HG02970 (cell line): ENCODE results near the gene MRPL22.
"Not testable (repeated sequence)": the region's sequence is repeated elsewhere in the genome, so short reads cannot be mapped to it uniquely, and the experiment has no call there.

Experiments
- ATAC-seq: cut with Tn5 transposase; IDR thresholded peaks from one replicate; pipeline ENCODE4 v1.9.1; 2021; ENCODE audit warnings: mild to moderate bottlenecking, moderate library complexity, moderate number of reproducible peaks; ENCODE audit not compliant: unreplicated experiment, low FRiP score

The MRPL22 gene

GRCh38 chr5:154939387-154939786 lies 1.5 kb upstream of the MRPL22 start:
- ATAC-seq, result not testable (repeated sequence)

GRCh38 chr5:154940375-154940771 lies 500 bp upstream of the MRPL22 start:
- ATAC-seq, result no peak

- no peak for ATAC-seq
Observed at GRCh38 chr5:154943527-154943926, 2.7 kb downstream of the MRPL22 start.

- ATAC-seq, result no peak
Observed at GRCh38 chr5:154944716-154945115, 3.8 kb downstream of the MRPL22 start.

DNA sequence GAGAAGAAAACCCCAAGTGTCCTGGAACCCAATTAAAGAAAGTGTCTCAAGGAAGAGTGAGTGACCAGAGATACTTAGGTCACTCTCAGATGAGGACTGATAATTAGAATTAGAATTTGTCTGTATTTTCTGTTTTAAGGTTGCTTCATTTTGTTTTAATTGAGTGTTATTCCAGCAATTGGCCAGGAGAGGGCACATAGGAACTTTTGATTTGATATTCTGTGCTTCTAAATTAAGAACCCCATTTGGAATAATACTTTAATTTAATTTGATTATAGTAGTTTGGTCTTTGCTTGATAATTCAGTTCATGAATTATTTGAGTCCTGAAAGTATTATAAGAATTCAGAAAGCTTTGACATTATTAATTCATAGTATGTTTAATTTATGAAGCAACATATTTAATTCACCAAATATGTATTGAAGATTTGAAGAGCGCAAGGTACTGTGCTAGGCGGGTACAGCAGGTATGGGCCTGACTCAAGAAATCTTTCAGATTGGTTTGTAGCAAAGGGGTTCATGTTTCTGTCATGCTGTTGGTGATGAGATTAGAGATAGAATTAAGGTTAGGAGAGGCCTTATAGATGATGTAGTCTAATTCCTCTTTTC lies 4.9 kb downstream of the MRPL22 start:
- no peak for ATAC-seq

DNA sequence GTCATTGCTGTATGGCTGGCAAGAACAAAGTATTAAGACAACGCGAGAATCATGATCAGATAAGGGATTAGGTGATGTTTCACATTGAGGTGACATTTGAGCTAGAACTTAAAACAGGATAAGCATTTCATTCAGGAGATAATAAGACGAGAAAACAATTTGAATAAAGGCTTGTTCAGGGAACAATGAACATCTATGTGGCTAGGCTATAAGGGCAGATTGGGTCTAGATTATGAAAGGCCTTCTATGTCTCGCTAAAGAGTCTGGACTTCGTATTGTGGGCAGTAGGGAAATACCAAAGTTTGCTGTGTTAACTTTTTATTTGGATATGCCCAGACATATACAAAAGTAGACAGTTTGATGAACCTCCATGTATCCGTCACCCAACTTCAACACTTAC lies 6.9 kb downstream of the MRPL22 start:
- no peak for ATAC-seq

GRCh38 chr5:154948313-154948712 lies 7.4 kb downstream of the MRPL22 start:
- no peak for ATAC-seq

DNA sequence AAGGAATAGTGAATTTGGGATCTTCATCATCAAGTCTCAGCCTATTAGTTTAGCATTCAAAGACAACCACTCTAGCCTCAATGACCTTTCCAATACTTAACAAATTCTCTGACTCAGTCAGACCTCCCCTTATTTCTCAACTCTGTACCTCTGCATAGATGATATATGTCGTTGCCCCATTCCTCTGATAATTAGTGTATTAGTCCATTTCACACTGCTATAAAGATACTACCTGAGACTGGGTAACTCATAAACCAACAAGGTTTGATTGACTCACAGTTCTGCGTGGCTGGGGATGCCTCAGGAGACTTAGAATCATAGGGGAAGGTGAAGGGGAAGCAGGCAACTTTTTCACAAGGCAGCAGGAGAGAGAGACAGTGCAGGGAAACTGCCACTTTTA lies 8.9 kb downstream of the MRPL22 start:
- ATAC-seq, result no peak

DNA sequence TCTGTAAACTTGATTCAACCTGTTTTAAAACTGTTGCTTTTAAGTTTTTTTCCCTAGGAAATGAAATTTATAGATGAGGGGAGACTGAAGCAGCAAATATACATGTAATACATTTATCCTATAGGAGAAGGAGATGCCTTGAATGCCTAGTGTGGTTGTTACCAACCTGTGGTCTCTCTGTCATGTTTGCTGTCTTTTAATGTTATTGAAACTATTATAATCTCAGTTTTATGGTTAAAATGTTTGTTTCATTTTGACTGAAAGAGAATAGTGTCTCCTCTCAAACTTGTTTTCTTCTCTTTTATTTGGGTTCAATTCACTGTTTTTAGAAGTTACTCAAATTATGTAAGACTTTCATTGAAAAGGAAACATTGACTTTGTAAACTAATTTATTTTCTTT lies 15.8 kb downstream of the MRPL22 start:
- ATAC-seq, result no peak

DNA sequence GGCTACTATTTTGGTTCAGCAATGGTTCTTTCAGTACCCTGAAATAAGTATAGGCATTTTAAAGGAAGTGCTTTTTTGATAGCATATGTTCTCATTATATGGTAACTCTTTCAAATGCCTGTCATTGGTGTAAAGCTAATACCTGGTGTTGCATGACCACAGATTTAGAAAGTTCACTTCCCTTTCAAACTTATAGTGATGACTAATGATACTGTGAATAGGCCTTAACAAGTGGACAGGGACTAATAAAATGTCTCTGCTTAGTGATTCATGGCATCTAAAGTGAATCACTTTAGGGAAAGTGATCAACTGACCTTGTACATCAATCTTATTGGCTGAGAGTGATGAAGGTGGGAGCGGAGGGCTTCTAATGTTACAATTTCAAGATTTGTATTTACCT lies 21.6 kb downstream of the MRPL22 start:
- ATAC-seq, result peak; percentile 85

- ATAC-seq, result no peak
Observed at GRCh38 chr5:154966081-154966841, 25.4 kb downstream of the MRPL22 start.

DNA sequence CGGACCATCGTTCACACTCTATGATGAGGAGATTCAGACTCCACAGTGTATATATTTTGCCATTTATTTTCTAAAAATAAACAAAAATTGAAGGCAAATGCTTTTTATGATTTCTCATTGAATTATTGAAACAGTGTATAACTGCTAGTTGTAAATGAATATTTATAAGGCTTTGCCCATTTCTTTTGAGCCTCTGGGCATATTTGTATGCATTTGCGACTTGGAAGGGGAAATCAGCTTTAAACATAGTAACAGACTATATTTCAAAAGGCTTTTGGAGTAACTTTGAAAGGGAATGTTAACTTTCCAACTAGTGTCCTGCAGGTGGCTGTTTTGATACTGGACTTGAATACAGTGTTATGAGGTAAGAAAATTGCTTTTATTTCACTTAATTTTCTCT lies 26.0 kb downstream of the MRPL22 start:
- ATAC-seq, result no peak

DNA sequence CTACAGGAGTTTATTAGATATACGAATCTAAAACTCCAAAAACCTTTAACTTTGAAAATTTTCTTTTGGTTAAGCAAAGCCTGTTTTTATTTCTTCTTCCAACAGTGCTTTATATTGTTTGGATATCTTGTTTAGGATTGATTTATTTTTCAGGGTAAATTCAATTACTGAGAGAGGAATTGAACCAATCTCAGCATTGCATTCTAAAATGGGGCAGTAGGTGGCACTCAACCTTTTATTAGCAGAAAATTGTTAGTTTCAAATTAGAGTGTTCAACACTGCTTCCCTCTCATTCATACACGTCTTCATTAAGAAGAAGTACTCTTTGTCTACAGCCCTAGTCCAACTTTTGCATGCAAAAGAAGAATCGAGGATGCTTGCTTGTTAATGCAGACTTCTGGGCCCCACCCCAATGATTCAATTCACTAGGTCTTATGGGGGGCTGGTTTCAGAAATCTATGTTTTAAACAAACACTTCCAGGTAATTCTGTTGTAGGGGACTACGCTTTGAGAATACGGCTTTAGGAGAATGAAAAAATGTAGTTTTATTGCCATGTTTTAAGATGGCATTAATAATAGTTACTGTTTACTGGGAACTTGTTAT lies 26.6 kb downstream of the MRPL22 start:
- no peak for ATAC-seq

GRCh38 chr5:154968953-154969352 lies 28.1 kb downstream of the MRPL22 start:
- no peak for ATAC-seq

DNA sequence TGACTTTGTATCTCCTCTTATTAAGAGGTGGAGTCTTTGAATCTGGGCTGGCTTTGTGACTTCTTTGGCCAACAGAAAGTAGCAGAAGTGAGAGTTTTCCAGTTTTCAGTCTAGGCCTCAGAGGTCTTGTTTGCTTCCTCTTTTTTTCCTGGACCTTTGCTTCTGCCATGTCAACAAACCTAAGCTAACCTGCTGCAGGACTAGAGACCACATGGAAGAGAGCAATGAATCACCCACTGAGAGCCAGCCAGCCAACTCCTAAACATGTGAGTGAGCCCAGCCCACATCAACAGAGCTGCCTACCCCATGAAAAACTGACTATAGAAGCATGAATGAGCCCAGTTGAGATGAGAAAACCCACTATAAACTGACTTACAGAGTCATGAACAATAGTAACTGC lies 29.9 kb downstream of the MRPL22 start:
- no peak for ATAC-seq

GRCh38 chr5:154971501-154971900 lies 30.6 kb downstream of the MRPL22 start:
- ATAC-seq, result no peak

GRCh38 chr5:154972476-154973080 lies 31.7 kb downstream of the MRPL22 start:
- no peak for ATAC-seq

- ATAC-seq, result not testable (repeated sequence)
Observed at GRCh38 chr5:154976082-154976481, 35.2 kb downstream of the MRPL22 start.

- ATAC-seq, result no peak
Observed at GRCh38 chr5:154977409-154977808, 36.5 kb downstream of the MRPL22 start.

DNA sequence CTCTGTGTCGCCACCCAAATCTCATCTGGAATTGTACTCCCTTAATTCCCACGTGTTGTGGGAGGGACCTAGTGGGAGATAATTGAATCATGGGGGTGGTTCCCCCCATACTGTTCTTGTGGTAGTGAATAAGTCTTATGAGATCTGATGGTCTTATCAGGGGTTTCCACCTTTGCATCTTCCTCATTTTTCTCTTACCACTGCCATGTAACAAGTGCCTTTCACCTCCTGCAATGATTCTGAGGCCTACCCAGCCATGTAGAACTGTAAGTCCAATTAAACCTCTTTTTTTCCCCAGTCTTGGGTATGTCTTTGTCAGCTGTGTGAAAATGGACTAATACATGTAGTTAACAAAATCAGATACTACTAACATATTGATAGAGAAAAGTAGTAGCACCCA lies 37.4 kb downstream of the MRPL22 start:
- not testable (repeated sequence) for ATAC-seq

GRCh38 chr5:154984946-154985516 lies 44.2 kb downstream of the MRPL22 start:
- no peak for ATAC-seq
